Endothelial cell of umbilical vein (primary cell): ENCODE results near the gene DENND4A.

Experiments
- EZH2 ChIP-seq: IDR thresholded peaks from 2 replicates; pipeline ENCODE4 v1.6.1; 2012; ENCODE audit warnings: borderline replicate concordance, low read depth, mild to moderate bottlenecking, moderate library complexity, low read length, inconsistent platforms; ENCODE audit not compliant: severe bottlenecking
- FOS ChIP-seq: IDR thresholded peaks from 2 replicates; pipeline ENCODE4 v1.6.1; 2011; ENCODE audit warnings: mild to moderate bottlenecking, low read length, moderate library complexity, borderline replicate concordance; ENCODE audit not compliant: insufficient read depth
- GATA2 ChIP-seq: IDR thresholded peaks from 2 replicates; pipeline ENCODE4 v1.7.0; 2011; ENCODE audit warnings: low read depth, mild to moderate bottlenecking, moderate library complexity, mixed read lengths, low read length; ENCODE audit not compliant: insufficient read length, insufficient read depth
- JUN ChIP-seq: IDR thresholded peaks from 2 replicates; pipeline ENCODE4 v1.6.1; 2011; ENCODE audit warnings: borderline replicate concordance, low read depth; ENCODE audit not compliant: insufficient read length, insufficient read depth
- POLR2A ChIP-seq: IDR thresholded peaks from 2 replicates; pipeline ENCODE4 v1.6.1; 2012; ENCODE audit warnings: low read depth, mild to moderate bottlenecking, control low read depth, low read length
- POLR2AphosphoS5 ChIP-seq: IDR thresholded peaks from 2 replicates; pipeline ENCODE4 v1.6.1; 2012; ENCODE audit warnings: low read depth, mild to moderate bottlenecking, control low read depth, low read length, moderate library complexity; ENCODE audit not compliant: insufficient read depth
- TF ChIP-seq, protein P1 (sequence below), 2 donors: IDR thresholded peaks; 1 replicate in 1 of 2; 2 replicates in 1 of 2; pipeline ENCODE4 v1.5.1; 2011; ENCODE audit warnings: low read length in 2 of 2, mild to moderate bottlenecking in 2 of 2, moderate library complexity in 2 of 2, control low read depth in 1 of 2, inconsistent platforms in 1 of 2, low read depth in 1 of 2; ENCODE audit not compliant: insufficient read depth in 1 of 2; ENCODE audit errors: extremely low read depth in 1 of 2

DNA sequence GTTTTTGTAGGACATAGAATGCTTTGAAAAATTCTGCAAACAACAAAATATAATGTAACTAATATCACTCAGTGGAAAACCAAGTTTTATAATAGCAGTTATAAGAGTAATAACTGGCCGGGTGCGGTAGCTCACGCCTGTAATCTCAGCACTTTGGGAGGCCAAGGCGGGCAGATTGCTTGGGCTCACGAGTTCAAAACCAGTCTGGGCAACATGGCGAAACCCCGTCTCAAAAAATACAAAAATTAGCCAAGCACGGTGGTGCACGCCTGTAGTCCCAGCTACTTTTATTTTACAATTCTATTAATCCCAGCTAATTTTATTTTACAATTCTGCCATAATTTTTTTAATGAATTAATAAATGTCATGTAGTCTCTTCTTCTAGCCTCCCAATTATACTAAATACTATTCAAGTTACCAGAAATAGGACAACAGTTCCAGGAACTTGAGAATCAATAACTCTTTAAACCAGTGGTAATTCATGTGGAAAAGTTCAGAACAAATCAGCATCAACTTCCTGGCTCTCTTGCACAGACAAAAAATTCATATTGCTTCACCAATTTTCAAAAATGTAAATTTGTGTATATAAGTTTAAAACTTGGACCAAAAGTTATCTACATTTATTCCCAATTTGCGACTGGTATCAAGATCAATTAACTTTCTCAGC is 2.2 kb downstream of the DENND4A start:
- TF ChIP-seq, protein P1, sequence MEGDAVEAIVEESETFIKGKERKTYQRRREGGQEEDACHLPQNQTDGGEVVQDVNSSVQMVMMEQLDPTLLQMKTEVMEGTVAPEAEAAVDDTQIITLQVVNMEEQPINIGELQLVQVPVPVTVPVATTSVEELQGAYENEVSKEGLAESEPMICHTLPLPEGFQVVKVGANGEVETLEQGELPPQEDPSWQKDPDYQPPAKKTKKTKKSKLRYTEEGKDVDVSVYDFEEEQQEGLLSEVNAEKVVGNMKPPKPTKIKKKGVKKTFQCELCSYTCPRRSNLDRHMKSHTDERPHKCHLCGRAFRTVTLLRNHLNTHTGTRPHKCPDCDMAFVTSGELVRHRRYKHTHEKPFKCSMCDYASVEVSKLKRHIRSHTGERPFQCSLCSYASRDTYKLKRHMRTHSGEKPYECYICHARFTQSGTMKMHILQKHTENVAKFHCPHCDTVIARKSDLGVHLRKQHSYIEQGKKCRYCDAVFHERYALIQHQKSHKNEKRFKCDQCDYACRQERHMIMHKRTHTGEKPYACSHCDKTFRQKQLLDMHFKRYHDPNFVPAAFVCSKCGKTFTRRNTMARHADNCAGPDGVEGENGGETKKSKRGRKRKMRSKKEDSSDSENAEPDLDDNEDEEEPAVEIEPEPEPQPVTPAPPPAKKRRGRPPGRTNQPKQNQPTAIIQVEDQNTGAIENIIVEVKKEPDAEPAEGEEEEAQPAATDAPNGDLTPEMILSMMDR (IDR thresholded peaks at IDR 0.05; ENCODE audit: extremely low read depth in 1 of 2, insufficient read depth in 1 of 2, low read depth in 1 of 2, low read length in 2 of 2): no peak
- no peak for TF ChIP-seq JUN
- no peak for TF ChIP-seq GATA2
- no peak for TF ChIP-seq POLR2A
- no peak for TF ChIP-seq POLR2AphosphoS5
- TF ChIP-seq EZH2: no peak
- TF ChIP-seq FOS: no peak
